SK-N-SH (cell line): ENCODE data around the gene ITSN2.

Source experiments
- CHD2 ChIP-seq: fragments of 150-350 bp; IDR thresholded peaks from 2 replicates; pipeline ENCODE4 v1.6.1; 2018; ENCODE audit warnings: low read length; ENCODE audit not compliant: partially characterized antibody
- FOXJ3 ChIP-seq: sonication (generic); formaldehyde crosslinking; IDR thresholded peaks from 2 replicates; pipeline ENCODE4 v1.5.1; 2020; ENCODE audit warnings: mild to moderate bottlenecking, missing genetic modification reagents
- POLR2AphosphoS5 ChIP-seq: IDR thresholded peaks from 2 replicates; pipeline ENCODE4 v1.6.1; 2012; ENCODE audit warnings: low read depth, low read length
- RFX5 ChIP-seq: IDR thresholded peaks from 2 replicates; pipeline ENCODE4 v1.6.1; 2012; ENCODE audit warnings: mild to moderate bottlenecking, improper control_type of control experiment, low read length
- TCF12 ChIP-seq: IDR thresholded peaks from 2 replicates; pipeline ENCODE4 v1.4.0; 2012
- TF ChIP-seq, protein P1 (sequence below): fragments of 200-600 bp; sonication (generic); IDR thresholded peaks from 2 replicates; pipeline ENCODE4 v1.6.1; 2017; ENCODE audit warnings: antibody characterized with exemption, mild to moderate bottlenecking, moderate library complexity
- TF ChIP-seq, protein P2 (sequence below): IDR thresholded peaks from 2 replicates; pipeline ENCODE4 v1.6.1; 2012; ENCODE audit warnings: mild to moderate bottlenecking, low read depth, low read length, moderate library complexity
- TF ChIP-seq, protein P3 (sequence below): IDR thresholded peaks from 2 replicates; pipeline ENCODE4 v1.4.0; 2012; ENCODE audit warnings: low read depth

DNA sequence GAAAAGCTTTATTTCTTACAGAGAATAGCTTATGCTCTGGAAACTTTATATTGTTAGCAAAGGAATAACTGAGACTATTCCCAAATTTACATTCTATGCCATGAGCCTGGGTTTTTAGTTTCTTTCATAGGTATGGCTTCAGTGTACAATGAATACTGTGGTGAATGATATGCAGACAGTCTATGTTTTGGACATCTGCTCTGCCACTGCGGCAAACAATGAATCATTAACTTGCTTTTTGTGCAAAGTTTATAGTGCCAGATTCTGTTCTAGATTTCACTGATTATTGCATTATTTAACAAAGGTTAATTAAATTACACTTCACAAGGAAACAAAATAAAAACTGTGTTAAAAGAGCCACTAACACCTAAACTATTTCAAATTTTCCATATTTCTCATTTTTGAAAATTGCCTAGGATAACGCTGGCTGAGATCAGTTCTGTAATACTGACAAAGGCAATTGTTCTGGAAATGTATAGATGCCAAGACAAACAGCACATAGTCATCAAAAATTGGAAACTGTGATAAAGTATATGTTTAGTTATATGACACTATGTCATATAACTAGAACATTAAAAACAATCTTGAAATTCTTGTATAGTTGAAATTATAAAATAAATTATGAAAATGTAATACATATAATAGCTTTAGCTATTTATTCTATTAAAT, 74.7 kb downstream of the ITSN2 start:
- TF ChIP-seq FOXJ3 (CRISPR knock-in tag) = no peak
- TF ChIP-seq, protein P1, sequence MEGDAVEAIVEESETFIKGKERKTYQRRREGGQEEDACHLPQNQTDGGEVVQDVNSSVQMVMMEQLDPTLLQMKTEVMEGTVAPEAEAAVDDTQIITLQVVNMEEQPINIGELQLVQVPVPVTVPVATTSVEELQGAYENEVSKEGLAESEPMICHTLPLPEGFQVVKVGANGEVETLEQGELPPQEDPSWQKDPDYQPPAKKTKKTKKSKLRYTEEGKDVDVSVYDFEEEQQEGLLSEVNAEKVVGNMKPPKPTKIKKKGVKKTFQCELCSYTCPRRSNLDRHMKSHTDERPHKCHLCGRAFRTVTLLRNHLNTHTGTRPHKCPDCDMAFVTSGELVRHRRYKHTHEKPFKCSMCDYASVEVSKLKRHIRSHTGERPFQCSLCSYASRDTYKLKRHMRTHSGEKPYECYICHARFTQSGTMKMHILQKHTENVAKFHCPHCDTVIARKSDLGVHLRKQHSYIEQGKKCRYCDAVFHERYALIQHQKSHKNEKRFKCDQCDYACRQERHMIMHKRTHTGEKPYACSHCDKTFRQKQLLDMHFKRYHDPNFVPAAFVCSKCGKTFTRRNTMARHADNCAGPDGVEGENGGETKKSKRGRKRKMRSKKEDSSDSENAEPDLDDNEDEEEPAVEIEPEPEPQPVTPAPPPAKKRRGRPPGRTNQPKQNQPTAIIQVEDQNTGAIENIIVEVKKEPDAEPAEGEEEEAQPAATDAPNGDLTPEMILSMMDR = no peak
- no peak for TF ChIP-seq TCF12
- TF ChIP-seq, protein P2, sequence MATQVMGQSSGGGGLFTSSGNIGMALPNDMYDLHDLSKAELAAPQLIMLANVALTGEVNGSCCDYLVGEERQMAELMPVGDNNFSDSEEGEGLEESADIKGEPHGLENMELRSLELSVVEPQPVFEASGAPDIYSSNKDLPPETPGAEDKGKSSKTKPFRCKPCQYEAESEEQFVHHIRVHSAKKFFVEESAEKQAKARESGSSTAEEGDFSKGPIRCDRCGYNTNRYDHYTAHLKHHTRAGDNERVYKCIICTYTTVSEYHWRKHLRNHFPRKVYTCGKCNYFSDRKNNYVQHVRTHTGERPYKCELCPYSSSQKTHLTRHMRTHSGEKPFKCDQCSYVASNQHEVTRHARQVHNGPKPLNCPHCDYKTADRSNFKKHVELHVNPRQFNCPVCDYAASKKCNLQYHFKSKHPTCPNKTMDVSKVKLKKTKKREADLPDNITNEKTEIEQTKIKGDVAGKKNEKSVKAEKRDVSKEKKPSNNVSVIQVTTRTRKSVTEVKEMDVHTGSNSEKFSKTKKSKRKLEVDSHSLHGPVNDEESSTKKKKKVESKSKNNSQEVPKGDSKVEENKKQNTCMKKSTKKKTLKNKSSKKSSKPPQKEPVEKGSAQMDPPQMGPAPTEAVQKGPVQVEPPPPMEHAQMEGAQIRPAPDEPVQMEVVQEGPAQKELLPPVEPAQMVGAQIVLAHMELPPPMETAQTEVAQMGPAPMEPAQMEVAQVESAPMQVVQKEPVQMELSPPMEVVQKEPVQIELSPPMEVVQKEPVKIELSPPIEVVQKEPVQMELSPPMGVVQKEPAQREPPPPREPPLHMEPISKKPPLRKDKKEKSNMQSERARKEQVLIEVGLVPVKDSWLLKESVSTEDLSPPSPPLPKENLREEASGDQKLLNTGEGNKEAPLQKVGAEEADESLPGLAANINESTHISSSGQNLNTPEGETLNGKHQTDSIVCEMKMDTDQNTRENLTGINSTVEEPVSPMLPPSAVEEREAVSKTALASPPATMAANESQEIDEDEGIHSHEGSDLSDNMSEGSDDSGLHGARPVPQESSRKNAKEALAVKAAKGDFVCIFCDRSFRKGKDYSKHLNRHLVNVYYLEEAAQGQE = no peak
- no peak for TF ChIP-seq POLR2AphosphoS5
- no peak for TF ChIP-seq CHD2
- TF ChIP-seq, protein P3, sequence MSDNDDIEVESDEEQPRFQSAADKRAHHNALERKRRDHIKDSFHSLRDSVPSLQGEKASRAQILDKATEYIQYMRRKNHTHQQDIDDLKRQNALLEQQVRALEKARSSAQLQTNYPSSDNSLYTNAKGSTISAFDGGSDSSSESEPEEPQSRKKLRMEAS = no peak
- TF ChIP-seq RFX5 = no peak
